Osteoblast (primary cell): ENCODE results near the gene BSND. TPM values are rescaled to one million over a fixed set of nuclear protein-coding genes. Genes with fewer than 3 reads are reported as not detected.

Experiments
- DNase-seq: peaks from one replicate; pipeline ENCODE4 v3.0.0; 2011; ENCODE audit warnings: low spot score, mixed read lengths; ENCODE audit not compliant: insufficient read length; ENCODE audit errors: missing footprints
- H2AFZ ChIP-seq: 2 replicates; pipeline ENCODE4 v1.6.0; 2011; ENCODE audit warnings: mild to moderate bottlenecking, low read length
- H3K27ac ChIP-seq: 2 replicates; pipeline ENCODE4 v1.5.1; 2011; ENCODE audit warnings: mild to moderate bottlenecking, low read depth, low read length, moderate library complexity
- H3K27me3 ChIP-seq: 2 replicates; pipeline ENCODE4 v1.6.0; 2012; ENCODE audit warnings: mild to moderate bottlenecking, control low read depth, inconsistent platforms, low read length, moderate library complexity; ENCODE audit not compliant: insufficient read depth
- H3K36me3 ChIP-seq: 2 replicates; pipeline ENCODE4 v1.5.1; 2011; ENCODE audit warnings: mild to moderate bottlenecking, low read length, control low read depth, moderate library complexity; ENCODE audit not compliant: insufficient read depth
- H3K4me1 ChIP-seq: 2 replicates; pipeline ENCODE4 v1.5.1; 2011; ENCODE audit warnings: mild to moderate bottlenecking, low read length, control low read depth, moderate library complexity; ENCODE audit not compliant: insufficient read depth
- H3K4me2 ChIP-seq: 2 replicates; pipeline ENCODE4 v1.6.0; 2011; ENCODE audit warnings: mild to moderate bottlenecking, low read length; ENCODE audit not compliant: insufficient read depth
- H3K4me3 ChIP-seq: fragments of 200-600 bp; sonication (generic); 3 replicates; pipeline ENCODE4 v1.5.1; 2012; ENCODE audit warnings: mild to moderate bottlenecking, low read length, inconsistent platforms; ENCODE audit not compliant: insufficient read depth
- H3K79me2 ChIP-seq: 2 replicates; pipeline ENCODE4 v1.6.0; 2012; ENCODE audit warnings: mild to moderate bottlenecking, low read length, control low read depth, inconsistent platforms; ENCODE audit not compliant: insufficient read depth
- H3K9me3 ChIP-seq: 2 replicates; pipeline ENCODE4 v1.5.1; 2011; ENCODE audit warnings: low read depth, low read length, control low read depth
- H4K20me1 ChIP-seq: 2 replicates; pipeline ENCODE4 v1.6.0; 2012; ENCODE audit warnings: mild to moderate bottlenecking, low read length, control low read depth; ENCODE audit not compliant: insufficient read depth
- CTCF ChIP-seq: IDR thresholded peaks from 2 replicates; pipeline ENCODE4 v1.5.1; 2011; ENCODE audit warnings: mild to moderate bottlenecking, low read depth, low read length, moderate library complexity; ENCODE audit errors: extremely low read depth
- total RNA-seq: library from RNA; depleted of rRNA; stranded (reverse); fragments of >200 nt; gene quantifications from 2 replicates; pipeline ENCODE4 v1.2.3, GENCODE V29; 2012

Gene BSND
- total RNA-seq, 1 donor = not detected

- Histone ChIP-seq H3K4me3 (no peak overlapping the region), H2AFZ (no peak overlapping the region), H3K36me3 (no peaks in the 10 kb centered on the region), H3K27ac (no peak overlapping the region), H4K20me1 (no peaks in the 10 kb centered on the region), H3K27me3 (peaks cover 8% of the 10 kb centered on the region), H3K9me3 (no peaks in the 10 kb centered on the region), H3K4me1 (no peaks in the 10 kb centered on the region), H3K79me2 (no peaks in the 10 kb centered on the region), H3K4me2 (no peak overlapping the region)
- peak; percentile 50 for DNase-seq
- TF ChIP-seq CTCF = no peak
These were observed 49.9 kb downstream of the BSND start for GRCh38 chr1:55048453-55049270.

GRCh38 chr1:55049271-55049913, 50.7 kb downstream of the BSND start:
- H3K9me3 ChIP-seq = no peaks in the 10 kb centered on the region
- H3K4me2 ChIP-seq = no peak overlapping the region
- no peaks in the 10 kb centered on the region for H3K4me1 ChIP-seq
- peaks cover 8% of the 10 kb centered on the region for H3K27me3 ChIP-seq
- no peaks in the 10 kb centered on the region for H3K79me2 ChIP-seq
- no peak overlapping the region for H3K27ac ChIP-seq
- no peak for TF ChIP-seq CTCF
- no peak for DNase-seq
- no peaks in the 10 kb centered on the region for H4K20me1 ChIP-seq
- no peaks in the 10 kb centered on the region for H3K36me3 ChIP-seq
- no peak overlapping the region for H2AFZ ChIP-seq
- no peak overlapping the region for H3K4me3 ChIP-seq

- no peaks in the 10 kb centered on the region for H3K36me3 ChIP-seq
- H3K79me2 ChIP-seq = no peaks in the 10 kb centered on the region
- no peaks in the 10 kb centered on the region for H3K9me3 ChIP-seq
- no peaks in the 10 kb centered on the region for H3K4me1 ChIP-seq
- peaks cover 8% of the 10 kb centered on the region for H3K27me3 ChIP-seq
- no peak for TF ChIP-seq CTCF
- DNase-seq = peak; percentile 83
- H4K20me1 ChIP-seq = no peaks in the 10 kb centered on the region
- H3K27ac ChIP-seq = no peak overlapping the region
- H2AFZ ChIP-seq = no peak overlapping the region
- no peak overlapping the region for H3K4me3 ChIP-seq
- no peak overlapping the region for H3K4me2 ChIP-seq
These were observed 51.2 kb downstream of the BSND start for GRCh38 chr1:55049914-55050278.

- Histone ChIP-seq H3K9me3 (no peaks in the 10 kb centered on the region), H3K36me3 (no peaks in the 10 kb centered on the region), H3K27me3 (peaks cover 8% of the 10 kb centered on the region), H3K79me2 (no peaks in the 10 kb centered on the region), H3K4me2 (no peak overlapping the region), H2AFZ (no peak overlapping the region), H3K4me1 (no peaks in the 10 kb centered on the region), H3K27ac (no peak overlapping the region), H3K4me3 (no peak overlapping the region), H4K20me1 (no peaks in the 10 kb centered on the region)
- no peak for TF ChIP-seq CTCF
- peak; percentile 95 for DNase-seq
These were observed 51.5 kb downstream of the BSND start for GRCh38 chr1:55050283-55050682.
